NCI-H774 (cell line): Measurements from ENCODE around the gene RBM38.

Experiments
- DNase-seq: peaks from one replicate; lab custom pipeline; 2025; lab: John Stamatoyannopoulos, UW

RBM38 gene

GRCh38 chr20:57437672-57438330 is 46.6 kb downstream of the RBM38 start:
- no peak for DNase-seq

GRCh38 chr20:57438552-57438951 is 47.4 kb downstream of the RBM38 start:
- DNase-seq: no peak

DNA sequence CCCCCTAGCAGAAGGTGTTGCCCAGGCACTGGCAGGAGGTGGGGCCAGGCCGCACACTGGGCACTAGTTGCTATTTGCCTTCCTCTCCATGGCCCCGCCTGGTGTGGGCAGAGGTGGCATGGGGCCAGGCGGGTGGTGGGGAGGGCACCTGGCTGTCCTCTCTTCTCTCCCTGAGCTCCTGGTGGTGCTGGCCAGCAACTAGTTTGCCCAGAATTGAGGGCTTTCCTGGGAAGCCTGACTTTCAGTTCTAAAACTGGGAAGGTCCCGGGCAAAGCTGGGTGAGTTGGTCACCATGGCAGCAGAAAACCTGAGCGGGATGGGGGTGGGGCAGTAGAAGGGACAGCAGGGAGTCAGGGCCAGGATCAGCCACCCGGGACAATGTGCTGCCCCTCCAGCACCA is 48.2 kb downstream of the RBM38 start:
- DNase-seq: peak; percentile 87

DNA sequence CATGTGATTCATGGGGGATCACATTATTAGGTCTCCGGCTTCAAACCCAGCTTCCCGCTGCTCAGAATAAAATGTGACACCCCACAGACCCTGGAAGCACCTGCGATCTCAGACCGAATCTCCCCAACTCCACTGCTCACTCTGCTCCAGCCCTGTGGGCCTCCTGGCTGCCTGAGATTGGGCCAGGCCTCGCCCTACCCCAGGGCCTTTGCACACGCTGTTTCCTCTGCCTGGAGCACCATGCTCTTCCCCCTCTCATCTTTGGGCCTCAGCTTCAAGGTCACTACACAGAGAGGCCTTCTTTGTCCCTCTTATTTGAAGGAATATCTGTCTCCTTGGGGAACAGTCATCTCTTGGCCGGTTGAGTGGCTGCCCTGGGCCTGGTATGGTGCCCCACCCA is 48.8 kb downstream of the RBM38 start:
- DNase-seq: no peak

- no peak for DNase-seq
Observed at GRCh38 chr20:57440678-57441509, 49.7 kb downstream of the RBM38 start.

DNA sequence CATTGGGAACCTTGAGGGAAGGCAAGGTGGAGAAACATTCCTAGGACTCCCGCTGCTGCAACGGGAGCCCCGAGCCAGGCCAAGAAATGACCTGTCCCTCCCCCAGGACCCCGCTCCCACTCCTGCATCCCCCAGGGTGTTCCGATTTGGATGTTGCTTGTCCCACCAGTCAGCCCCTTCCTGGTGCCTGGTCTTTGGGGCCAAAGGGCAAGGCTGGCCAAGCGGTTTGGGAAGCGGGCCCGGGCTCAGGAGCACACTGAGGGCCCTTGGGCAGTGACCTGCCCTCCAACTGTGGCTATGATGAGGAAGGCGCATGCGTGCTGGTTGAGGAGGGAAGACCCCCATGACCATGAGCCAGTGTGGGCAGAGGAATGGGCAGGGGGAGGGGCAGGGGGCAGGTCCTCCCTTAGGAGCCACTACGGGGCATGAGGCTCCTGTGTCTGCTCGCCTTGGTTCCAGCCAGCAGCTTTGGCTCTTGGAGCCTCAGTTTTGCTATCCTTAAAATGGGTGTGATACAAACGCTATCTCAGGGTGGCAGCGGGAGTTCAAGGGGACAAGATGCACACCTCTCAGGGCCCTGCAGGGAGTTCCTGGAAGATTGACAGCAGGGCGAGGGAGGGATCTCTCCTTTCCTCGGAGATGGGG is 50.4 kb downstream of the RBM38 start:
- DNase-seq: no peak

GRCh38 chr20:57442158-57442887 is 51.1 kb downstream of the RBM38 start:
- DNase-seq: no peak

GRCh38 chr20:57442888-57443239 is 51.7 kb downstream of the RBM38 start:
- no peak for DNase-seq

GRCh38 chr20:57443349-57444265 is 52.4 kb downstream of the RBM38 start:
- no peak for DNase-seq

GRCh38 chr20:57444394-57445048 is 53.3 kb downstream of the RBM38 start:
- DNase-seq: no peak

GRCh38 chr20:57445298-57445697 is 54.1 kb downstream of the RBM38 start:
- no peak for DNase-seq

DNA sequence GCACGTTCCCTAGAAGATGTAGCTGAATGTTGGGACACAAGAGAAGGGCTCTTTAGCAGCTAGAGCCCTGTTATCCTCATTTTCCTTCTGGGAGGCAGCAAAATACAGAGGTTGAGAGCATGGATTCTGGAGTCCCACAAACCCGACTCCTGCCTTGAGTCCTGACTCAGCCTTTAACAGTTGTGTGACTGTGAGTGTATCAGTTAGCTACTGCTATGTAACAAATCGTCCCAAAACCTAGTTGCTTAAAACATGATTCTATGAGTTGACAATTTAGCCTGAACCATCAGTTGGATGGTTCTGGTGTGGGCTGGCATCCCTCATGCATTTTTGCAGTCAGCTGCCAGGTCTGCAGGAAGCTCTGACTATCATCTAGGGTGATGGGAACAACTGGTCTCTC is 54.6 kb downstream of the RBM38 start:
- DNase-seq: no peak

- no peak for DNase-seq
Observed at GRCh38 chr20:57448764-57449354, 57.7 kb downstream of the RBM38 start.

GRCh38 chr20:57449398-57450354 is 58.5 kb downstream of the RBM38 start:
- no peak for DNase-seq

DNA sequence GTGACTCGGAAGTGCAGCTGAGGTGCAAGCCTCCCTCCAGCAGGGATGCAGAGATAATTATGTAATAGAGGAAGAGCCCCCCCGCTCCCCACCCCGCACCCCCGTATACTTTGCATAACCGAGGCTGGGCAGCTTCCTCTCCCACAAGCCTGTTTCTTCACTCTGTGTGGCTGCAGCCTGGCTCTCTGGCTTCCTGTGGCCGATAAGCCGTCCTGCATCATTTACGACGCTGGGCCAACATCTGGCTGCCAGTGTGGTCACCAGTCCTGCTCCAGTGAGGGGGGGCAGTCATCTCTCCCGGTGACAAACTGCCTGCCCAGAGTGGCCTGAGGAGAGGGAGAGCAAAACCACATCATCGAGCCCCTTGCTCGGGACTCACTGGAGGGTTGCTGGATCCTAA is 59.2 kb downstream of the RBM38 start:
- DNase-seq: no peak

GRCh38 chr20:57450931-57451330 is 59.7 kb downstream of the RBM38 start:
- DNase-seq: no peak

DNA sequence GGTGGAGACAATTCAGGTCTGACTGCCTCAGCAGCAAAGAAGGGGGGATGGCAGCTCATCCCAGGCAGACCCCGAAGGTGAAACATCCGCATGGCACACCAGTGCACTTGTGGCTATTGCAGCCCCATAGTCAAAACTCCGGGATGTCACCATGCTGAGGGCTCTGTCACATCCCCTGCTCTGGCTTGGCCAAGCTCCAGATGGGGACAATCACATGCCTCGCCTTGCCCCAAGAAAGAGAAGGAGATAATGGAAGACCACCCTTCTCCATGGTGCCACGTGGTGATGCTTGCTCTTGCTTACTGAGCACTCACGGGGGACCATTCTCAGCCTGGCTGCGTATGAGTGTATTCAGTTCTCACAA is 60.2 kb downstream of the RBM38 start:
- DNase-seq: no peak

DNA sequence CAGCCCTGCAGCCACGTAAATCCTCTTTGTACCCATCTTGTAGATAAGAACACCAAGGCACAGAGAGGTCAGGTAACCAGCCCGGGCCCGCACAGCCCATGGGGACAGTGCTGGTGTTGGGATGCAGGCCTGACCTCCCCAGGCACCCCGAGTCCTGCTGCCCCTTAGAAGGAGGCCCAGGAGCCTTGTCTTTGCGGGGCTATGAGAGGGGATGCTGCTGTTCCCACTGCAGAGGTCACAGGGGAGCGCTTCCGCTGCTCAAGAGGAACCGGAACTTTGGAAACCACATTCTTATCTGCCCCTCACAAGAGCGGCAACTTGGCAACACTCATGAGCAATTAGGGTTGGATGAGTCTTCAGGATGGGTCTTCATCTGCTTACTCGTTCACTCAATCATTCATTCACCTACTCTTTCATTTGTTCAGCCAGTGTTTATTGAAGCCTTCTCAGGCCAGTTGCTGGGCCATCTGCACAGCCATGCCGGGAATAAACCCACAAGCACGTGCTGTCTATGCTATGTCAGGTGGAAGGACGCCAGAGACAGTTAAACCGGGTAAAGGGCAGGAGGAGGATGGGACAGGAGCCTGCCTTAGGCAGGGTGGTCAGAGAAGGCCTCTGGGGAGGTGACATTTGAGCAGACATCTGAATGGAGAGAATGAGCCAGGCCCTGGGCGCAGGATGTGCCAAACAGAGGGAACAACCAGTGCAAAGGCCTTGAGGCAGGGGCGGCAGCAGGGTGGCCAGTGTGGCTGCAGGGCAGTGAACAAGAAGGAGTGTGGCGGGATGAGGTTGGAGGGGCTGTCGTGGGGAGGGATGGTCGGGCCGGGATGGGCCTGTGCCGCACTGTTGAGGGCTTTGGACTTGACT is 60.8 kb downstream of the RBM38 start:
- DNase-seq: no peak
